Endothelial cell of hepatic sinusoid (primary cell): ENCODE data around the gene BMP8B.
"Not testable (repeated sequence)": the region's sequence is repeated elsewhere in the genome, so short reads cannot be mapped to it uniquely, and the experiment has no call there.

Experiments
- in situ Hi-C: cut with HindIII; loops from 2 replicates; pipeline ENCODE4 v1.10.0; 2017; ENCODE audit warnings: low sequenced_read_pairs

BMP8B gene

GRCh38 chr1:39816415-39817090, 27.9 kb upstream of the BMP8B start:
- in situ Hi-C loops = no loop called here

DNA sequence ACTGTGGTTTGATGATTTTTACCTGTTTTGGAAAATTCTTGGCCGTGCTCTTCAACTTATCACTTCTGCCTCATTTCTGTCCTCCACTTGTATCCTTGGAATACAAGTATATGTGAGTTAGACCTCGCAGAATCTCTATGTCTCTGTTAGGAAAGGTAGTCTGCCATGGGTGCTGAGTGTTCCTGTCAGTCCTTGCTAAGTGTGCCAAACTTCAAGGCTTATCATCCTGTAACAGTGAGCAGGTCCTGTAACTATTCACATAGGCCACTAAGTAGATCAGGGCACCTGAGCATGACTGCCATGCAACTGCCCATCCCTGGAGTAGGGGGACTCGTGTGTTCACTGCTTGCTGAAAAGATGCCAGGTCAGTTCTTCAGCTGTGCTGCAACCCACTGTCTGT, 24.2 kb upstream of the BMP8B start:
- in situ Hi-C loops = no loop called here

- in situ Hi-C loops = no loop called here
Measured at GRCh38 chr1:39808784-39809517, 20.3 kb upstream of the BMP8B start.

DNA sequence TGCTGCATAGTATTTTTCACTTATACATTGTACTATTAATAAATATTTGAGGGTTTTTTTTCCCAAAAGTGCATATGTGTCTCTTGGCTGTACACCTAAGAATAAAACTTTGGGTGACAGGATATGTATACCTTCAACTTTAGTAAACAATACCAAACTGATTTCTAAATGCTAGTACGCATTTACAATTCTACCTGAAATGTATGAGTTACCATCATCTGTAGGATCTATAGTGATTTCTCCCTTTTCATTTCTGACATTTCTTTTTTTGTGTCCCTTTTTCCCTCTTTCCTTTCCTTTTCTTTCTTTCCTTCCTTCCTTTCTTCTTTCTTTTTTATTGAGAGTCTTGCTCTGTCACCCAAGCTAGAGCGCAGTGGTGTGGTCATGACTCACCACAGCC, 16.7 kb upstream of the BMP8B start:
- in situ Hi-C loops = no loop called here

GRCh38 chr1:39802496-39803260, 14.0 kb upstream of the BMP8B start:
- in situ Hi-C loops = loop anchor here (5.0 kb wide), 1 partner anchor 175 kb away; no protein-coding TSS in a partner anchor

DNA sequence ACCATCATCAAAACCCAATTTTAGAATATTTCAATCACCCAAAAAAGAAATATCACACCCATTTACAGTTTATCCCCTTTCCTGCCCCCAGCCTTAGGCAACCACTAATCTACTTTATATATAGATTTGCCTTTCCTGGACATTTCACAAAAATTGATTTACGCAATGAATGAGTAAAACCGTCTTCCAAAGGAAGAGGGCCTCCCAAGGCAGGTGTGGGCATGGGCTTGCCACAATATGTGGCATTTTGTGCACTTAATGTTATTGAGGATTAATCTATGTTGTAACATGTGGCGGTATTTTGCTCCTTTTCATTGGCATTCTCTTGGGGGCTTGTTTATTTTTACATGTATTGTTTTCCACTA, 11.8 kb upstream of the BMP8B start:
- in situ Hi-C loops = loop anchor here (5.0 kb wide), 1 partner anchor 177 kb away; no protein-coding TSS in a partner anchor

DNA sequence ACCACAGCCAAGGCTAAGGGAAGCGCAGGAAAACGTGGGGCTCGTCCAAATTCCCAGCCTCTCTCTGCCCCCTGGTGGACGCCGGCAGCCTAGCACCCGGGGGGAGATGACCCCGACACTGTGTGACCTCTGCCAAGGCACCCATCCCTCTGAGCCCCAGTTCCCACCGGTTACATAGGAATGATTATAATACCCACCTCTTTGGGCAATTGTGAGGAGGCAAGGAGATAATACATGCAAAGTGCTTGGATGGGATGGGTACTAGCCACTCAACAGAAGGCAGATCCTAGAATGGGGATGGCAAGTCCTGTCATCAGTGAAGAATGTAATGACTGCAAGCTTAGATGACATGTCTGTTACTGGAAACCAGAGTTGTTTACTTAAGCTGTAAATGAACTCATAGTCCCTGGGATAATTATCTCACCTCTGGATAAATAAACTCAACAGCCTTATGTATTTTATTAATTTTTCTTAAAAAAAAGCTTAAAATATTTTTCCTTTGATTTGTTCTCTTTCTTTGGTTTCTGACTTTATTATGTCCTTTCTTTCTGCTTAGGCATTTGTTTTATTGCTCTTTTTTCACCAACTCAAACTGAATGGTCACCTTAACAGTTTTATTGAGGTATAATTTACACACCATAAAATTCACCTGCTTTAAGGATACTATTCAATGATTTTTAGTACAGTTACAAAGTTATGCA, 11.3 kb upstream of the BMP8B start:
- in situ Hi-C loops = loop anchor here (5.0 to 10.0 kb wide), 2 partner anchors 65 to 177 kb away; partner anchors contain the start of gene PPIE

DNA sequence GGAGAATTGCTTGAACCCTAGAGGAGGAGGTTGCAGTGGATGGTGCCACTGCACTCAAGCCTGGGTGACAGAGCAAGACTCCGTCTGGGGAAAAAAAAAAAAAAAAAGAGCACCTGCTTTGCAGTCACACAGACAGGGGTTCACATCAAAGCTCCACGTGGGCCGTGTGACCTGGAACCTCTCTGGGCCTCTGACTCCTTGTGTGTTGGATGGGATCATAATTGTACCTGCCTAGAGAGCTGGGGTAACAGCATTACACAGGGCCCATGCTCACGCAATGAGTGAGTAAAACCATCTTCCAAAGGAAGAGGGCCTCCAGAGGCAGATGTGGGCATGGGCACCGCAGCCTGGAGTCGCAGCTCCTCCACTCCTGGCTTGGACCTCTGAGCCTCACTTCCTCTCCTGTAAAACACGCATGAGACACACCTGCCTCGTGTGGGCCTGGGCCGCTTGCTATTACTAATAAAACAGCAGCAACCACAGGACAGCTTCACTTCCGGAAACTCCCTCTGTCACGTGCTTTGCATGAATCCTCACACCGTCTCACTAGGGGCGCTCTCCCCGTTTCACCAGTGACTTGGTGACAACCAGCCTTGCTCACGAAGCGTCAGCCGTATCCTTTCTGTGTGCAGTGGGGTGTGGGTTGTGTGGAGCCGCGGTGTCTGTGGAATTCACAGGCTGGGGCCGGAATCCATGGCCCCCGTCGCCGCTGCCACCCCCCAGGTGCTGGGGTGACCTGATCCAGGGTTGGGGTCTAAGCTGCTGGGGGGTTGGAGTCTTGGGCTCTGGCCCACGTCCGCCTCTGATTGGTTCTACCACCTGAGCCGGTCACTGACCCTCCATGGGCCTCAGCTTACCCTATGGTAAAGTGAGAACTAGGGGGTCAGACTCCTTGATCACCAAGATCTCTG, 10.4 kb upstream of the BMP8B start:
- in situ Hi-C loops = loop anchor here (10.0 kb wide), 1 partner anchor 64 kb away; the partner anchor contains the start of gene PPIE

DNA sequence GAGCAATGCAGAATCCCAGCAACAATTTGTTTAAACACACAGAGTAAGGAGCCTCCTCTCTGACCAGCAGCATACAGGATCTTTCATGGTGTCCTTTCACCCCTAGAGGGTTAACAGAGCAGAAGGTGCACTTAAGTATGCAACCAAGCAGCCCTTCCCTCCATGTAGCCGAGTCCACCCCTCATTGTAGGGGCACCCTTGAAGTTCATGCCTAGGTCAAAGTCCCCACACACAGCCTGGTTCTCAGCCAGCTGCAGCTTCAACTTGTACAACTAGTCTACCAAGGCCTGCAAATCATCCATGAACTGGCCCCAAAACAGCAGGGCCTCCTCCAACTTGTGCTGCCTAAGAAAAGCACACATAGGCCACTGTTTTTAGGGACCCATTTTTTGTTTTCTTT, 7.0 kb upstream of the BMP8B start:
- in situ Hi-C loops = loop anchor here (10.0 kb wide), 1 partner anchor 61 kb away; the partner anchor contains the start of gene PPIE

- in situ Hi-C loops = loop anchor here (10.0 kb wide), 1 partner anchor 57 kb away; the partner anchor contains the start of gene PPIE
Measured at GRCh38 chr1:39791838-39792237, 3.2 kb upstream of the BMP8B start.

GRCh38 chr1:39789571-39790110, 976 bp upstream of the BMP8B start:
- in situ Hi-C loops = loop anchor here (10.0 kb wide), 1 partner anchor 55 kb away; the partner anchor contains the start of gene PPIE

- in situ Hi-C loops = no loop called here
Measured at GRCh38 chr1:39788426-39788757, 273 bp downstream of the BMP8B start.

- in situ Hi-C loops = not testable (repeated sequence)
Measured at GRCh38 chr1:39787964-39788363, 701 bp downstream of the BMP8B start.

- in situ Hi-C loops = no loop called here
Measured at GRCh38 chr1:39787468-39787867, 1.2 kb downstream of the BMP8B start.

DNA sequence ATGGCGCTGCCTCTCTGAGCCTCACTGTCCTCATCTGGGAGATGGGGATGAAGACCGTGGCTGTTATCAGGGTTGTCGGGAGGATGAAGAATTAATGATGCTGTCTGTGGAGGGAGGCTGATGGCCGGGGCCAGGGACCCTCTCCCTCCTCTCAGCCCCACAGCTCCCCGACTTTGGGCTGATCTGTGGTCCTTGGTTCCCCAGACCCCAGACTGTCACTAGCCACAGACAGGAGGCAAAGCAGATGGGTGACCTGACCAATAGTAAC, 1.6 kb downstream of the BMP8B start:
- in situ Hi-C loops = not testable (repeated sequence)

DNA sequence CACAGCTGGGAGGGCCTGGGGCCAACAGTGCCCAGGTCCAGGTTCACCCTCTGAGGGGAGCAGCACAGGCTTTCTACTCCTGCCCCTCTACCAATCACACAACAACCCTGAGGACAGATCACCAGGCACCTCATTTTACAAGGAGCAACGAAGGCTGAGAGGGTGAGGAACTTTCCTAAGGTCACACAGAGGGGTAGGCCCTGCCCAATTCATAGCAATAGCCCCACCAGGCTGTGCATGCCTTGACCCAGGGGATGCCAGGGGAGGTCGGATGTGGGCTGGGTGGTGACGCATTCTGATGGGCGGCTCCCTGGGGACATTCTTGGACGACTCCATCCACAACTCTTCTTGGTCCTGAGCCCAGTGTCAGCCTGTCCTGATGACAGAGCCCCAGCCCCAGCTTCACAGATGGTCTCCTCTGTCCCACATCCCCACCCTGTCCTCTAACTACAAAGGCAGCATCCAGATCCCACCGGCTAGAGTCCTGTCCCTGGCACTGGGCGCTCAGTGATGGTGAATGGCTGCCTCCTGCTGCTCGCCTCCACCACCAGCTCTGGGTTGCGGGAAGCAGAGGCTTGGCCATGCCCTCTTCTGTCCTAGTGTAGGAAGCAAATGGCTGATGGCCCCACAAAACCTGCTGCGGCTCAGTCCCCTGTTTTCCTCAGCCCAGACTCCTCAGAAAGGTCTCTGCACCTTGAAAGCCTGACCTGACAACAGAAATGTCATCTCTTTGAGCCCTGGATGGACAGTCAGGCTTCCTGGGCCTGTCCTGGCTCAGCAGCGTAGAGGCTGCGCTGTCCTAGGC, 2.2 kb downstream of the BMP8B start:
- in situ Hi-C loops = not testable (repeated sequence)

DNA sequence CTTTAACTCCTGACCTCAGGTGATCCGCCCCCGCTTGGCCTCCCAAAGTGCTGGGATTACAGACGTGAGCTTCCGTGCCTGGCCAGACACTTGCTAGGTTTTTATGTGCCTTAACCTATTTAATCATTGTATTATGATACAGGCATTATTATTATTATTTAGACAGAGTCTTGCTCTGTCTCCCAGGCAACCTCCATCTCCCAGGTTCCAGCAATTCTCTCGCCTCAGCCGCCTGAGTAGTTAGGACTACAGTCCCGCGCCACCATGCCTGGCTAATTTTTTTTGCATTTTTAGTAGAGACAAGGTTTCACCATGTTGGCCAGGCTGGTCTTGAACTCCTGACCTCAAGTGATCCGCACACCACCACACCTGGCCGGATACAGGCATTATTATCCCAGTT, 6.0 kb downstream of the BMP8B start:
- in situ Hi-C loops = not testable (repeated sequence)

DNA sequence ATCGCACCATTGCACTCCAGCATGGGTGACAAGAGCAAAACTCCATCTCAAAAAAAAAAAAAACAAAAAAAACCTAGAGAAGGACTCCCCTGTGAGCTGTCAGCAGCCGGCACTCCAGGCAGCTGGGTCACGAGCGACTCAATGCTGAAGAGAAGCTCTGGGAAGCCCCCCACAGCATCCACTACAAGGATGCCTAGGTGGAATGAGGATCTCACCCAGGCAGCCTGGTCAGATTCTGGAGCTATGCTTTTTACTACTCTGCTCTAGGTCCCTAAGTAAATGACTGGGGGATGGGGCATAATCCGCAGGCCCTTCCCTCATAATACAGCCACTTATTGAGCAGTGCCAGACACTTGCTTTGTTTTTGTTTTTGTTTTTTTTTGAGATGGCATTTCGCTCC, 6.6 kb downstream of the BMP8B start:
- in situ Hi-C loops = no loop called here

GRCh38 chr1:39781349-39781715, 7.3 kb downstream of the BMP8B start:
- in situ Hi-C loops = no loop called here
